ENCODE measurements around the gene SEMA7A.

DNA sequence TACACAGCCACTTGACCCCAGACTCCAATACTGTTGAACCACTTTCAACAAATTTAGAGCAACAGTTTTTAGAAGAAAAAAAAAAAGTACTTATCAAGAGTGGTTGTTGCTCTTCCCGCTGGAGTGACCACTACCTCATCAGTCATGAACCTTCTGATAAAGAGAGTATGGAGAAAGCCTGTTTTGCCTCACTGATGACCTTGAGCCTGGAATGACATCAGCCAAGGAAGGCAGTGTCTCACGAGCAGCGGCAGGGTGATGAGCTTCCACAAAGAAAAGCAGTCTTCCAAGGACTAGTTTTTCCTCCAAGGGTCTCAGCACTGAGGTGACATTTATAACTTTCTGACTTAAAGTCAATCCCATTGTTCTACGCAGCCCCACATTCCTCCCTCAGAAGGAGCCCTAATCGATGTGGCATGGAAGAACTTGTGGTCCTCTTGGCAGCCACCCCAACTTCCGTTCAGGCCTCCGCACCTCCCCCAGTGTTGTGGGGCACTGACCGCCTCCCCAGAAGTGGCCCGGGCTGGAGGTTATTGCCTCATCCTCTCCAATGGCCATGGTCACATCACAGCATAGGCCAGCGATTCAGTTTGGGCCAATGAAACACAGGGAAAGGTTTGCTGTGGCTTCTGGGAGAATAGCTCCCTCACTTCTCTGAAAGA is 64.5 kb downstream of the SEMA7A start:
- TF ChIP-seq POLR2AphosphoS5 (IDR thresholded peaks at IDR 0.05; ENCODE audit: low read depth, low read length) (no peak), TAF1 (IDR thresholded peaks at IDR 0.05; ENCODE audit: borderline replicate concordance, insufficient read depth, low read length) (no peak), FOXP2 (optimal IDR thresholded peaks at IDR 0.05; ENCODE audit: borderline replicate concordance, extremely low read depth, extremely low read length, insufficient read depth) (no peak)
- TF ChIP-seq, protein P1, sequence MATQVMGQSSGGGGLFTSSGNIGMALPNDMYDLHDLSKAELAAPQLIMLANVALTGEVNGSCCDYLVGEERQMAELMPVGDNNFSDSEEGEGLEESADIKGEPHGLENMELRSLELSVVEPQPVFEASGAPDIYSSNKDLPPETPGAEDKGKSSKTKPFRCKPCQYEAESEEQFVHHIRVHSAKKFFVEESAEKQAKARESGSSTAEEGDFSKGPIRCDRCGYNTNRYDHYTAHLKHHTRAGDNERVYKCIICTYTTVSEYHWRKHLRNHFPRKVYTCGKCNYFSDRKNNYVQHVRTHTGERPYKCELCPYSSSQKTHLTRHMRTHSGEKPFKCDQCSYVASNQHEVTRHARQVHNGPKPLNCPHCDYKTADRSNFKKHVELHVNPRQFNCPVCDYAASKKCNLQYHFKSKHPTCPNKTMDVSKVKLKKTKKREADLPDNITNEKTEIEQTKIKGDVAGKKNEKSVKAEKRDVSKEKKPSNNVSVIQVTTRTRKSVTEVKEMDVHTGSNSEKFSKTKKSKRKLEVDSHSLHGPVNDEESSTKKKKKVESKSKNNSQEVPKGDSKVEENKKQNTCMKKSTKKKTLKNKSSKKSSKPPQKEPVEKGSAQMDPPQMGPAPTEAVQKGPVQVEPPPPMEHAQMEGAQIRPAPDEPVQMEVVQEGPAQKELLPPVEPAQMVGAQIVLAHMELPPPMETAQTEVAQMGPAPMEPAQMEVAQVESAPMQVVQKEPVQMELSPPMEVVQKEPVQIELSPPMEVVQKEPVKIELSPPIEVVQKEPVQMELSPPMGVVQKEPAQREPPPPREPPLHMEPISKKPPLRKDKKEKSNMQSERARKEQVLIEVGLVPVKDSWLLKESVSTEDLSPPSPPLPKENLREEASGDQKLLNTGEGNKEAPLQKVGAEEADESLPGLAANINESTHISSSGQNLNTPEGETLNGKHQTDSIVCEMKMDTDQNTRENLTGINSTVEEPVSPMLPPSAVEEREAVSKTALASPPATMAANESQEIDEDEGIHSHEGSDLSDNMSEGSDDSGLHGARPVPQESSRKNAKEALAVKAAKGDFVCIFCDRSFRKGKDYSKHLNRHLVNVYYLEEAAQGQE (IDR thresholded peaks at IDR 0.05; ENCODE audit: insufficient read depth in 1 of 2, low read depth in 2 of 2, low read length in 2 of 2): no peak
